SKM-1 (cell line): Measurements from ENCODE around the gene YRDC.

Experiments used
- DNase-seq: peaks from one replicate; lab custom pipeline; 2025; ENCODE audit not compliant: unreplicated experiment; lab: John Stamatoyannopoulos, UW

YRDC gene

GRCh38 chr1:37822906-37823815, 15.2 kb upstream of the YRDC start:
- DNase-seq, result no peak

- no peak for DNase-seq
Measured at GRCh38 chr1:37821481-37821880, 13.5 kb upstream of the YRDC start.

GRCh38 chr1:37817481-37817880, 9.5 kb upstream of the YRDC start:
- no peak for DNase-seq

DNA sequence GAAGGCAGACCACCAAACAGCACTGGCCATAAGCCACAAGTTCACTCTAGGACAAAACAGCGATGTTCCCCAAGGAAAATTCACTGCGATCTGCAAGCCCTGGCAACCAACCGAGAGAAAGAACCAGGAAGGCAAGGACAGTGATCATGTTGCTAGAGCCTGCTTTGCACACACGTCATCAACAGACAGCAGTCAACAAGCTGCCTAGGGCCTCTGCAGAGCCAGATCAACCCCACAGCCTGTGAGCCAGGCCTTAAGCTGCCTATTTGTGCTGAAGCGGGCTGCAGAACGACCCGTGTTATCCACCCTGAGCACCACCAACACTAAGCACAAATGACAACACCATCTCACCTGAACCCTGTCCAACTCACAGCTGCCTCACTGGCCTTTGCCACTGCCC, 6.2 kb upstream of the YRDC start:
- DNase-seq, result no peak

DNA sequence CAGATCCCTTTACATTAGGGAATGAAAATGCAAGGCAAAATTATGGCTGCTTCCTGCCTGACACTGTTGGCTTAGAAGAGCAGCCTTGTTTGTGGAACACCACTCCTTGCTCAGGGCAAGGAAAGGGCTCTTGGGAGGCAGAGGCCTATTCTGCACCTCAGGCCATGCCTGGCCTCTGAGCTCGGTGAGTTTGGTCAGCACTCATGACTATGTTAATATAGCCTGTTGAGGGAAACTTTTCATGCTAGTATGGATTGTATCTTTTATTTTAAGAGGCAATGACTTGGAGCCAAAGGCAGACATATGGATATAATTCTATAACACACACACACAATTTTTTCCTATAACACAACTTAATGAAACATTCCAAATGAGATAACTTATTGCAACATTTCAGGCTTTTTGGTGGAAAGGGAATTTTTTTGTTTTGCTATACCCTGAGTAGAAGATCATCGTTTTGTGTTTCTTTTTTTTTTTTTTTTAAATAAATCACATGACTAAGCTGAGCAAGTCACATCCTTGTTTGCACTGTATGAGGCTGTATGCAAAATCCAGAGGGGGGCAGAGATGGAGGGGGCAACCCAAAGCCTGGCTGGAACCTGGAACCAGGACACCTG, 5.6 kb upstream of the YRDC start:
- no peak for DNase-seq

DNA sequence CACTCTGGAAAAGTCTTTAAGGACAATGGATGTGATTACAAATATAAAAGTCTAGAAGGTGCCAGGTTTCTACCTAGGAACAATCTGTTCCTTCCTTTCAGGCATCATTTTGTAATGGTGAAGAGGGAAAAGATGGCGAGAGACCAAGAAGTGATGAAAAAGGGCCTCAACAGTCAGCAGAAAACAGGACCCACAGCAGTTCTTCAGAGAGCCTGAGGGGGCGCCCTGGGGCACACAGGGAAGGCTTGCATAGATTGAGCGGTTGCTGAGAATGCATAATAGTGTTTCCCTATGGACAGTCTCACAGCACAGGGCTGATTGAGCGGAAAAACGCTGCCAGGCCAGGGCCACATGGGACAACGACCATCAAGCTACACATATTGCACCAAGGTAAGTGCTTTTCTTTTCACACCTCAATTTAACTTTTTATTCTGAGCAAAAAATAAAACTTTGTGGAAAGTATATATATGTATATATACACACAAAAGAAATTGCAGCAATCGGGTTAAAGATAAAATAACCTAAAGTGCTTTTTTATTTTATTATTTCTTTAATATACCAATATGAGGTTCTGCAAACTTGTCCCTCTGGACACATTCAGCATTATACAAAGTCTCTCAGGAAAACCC, 3.1 kb upstream of the YRDC start:
- DNase-seq, result peak; percentile 75

- no peak for DNase-seq
Measured at GRCh38 chr1:37809942-37810341, 1.9 kb upstream of the YRDC start.

- DNase-seq, result no peak
Measured at GRCh38 chr1:37808369-37809319, 636 bp upstream of the YRDC start.

DNA sequence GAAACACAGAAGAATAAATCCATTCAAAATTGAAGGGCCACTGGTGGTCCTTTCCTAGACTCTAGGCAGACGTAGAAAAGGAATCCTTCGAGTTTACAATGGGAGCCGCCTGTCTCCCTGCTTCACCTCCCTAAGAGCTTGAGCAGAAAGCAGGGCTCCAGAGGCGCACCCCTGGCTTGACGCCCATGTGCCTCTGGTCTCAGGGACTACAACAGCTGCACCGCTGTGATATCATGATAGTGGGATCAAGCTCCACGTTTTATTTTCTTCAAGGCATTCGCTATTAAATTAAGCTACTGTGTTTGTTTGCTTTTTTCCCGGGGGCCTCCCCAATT, 821 bp downstream of the YRDC start:
- no peak for DNase-seq

- DNase-seq, result no peak
Measured at GRCh38 chr1:37802439-37802838, 5.6 kb downstream of the YRDC start.

GRCh38 chr1:37797750-37798345, 10.2 kb downstream of the YRDC start:
- no peak for DNase-seq

DNA sequence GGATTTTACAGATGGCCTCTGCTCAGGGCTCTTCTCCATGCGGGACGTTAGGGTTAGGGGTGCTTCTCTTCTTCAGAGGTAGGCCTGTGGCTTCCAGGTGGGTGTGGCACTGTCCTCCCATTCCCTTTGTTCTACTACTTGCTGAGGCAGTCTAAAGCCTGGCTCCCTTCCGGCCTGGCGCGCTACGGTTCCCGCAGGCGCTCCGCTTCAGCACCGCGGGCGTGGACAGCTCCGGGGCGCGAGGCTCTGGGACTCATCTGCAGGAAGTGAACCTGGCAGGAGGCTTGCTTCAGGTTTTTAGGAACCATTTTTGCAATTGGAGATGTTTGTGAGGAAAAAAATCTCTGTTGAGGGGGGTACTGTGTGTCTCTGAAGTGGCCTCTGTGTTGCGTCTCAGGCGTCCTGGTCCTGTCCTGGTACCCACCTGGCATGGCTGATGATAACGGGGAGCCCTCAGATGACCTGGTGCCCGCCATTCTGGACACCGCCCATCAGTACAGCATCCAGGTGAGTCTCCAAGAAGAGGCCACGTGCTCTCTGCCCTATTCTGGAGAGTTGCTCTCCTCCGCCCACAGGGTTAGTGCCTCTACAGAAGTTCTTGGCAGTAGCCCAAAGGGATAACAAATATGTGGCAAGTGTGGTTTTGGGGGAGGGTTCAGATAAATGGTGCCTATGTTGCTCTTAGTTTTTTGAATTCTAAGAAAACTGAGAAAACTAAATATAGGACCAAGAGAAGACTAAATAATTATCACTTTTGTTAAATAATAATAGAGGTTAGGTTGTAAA, 12.5 kb downstream of the YRDC start:
- no peak for DNase-seq

DNA sequence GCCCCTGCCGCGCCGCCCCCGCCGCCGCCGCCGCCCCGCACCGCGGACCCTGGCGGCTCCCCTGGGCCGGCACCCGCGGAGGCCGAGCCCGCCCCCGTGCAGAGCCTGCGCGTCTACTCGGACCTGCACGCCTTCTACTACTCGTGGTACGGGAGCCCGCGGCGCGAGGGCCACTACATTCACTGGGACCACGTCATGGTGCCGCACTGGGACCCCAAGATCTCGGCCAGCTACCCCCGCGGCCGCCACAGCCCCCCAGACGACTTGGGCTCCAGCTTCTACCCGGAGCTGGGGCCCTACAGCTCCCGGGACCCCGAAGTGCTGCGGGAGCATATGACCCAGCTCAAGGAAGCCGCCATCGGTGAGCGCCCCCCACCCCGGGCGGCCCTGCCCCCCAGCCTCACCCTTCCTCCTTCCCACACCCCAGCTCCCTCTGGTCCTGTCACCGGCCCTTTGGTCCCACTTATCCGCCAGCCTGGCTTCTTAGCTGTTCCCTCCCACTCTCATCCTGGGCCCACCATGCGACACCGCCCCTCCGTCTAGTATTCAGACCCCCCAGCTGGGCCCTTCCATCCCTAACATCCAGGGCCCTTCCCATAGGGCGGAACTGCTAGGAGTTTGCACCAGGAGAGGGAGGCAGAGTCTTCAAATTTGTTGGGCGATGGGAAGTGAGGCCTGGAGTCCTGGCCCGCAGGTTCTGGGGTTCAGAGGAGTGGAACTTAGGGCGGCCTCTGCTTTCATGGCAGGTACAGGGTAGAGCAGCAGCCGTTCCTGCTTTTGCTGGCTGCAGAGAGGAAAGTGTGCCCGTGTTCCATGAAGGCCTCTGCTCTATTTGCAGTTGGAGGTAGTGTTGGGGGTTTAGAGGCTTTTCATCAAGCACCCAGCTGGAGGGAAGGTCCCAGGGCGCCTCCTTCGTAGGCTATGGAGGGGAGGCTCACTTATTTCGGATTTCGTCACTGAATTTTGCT, 13.4 kb downstream of the YRDC start:
- no peak for DNase-seq

GRCh38 chr1:37793773-37794371, 14.1 kb downstream of the YRDC start, which contains the start of gene MANEAL:
Gene MANEAL (plus strand): TSS chr1:37793847. CDS start chr1:37794183, 336 bp downstream.
- no peak for DNase-seq

- DNase-seq, result no peak
Measured at GRCh38 chr1:37792943-37793686, 14.9 kb downstream of the YRDC start.

GRCh38 chr1:37782491-37782890, 25.5 kb downstream of the YRDC start:
- no peak for DNase-seq

DNA sequence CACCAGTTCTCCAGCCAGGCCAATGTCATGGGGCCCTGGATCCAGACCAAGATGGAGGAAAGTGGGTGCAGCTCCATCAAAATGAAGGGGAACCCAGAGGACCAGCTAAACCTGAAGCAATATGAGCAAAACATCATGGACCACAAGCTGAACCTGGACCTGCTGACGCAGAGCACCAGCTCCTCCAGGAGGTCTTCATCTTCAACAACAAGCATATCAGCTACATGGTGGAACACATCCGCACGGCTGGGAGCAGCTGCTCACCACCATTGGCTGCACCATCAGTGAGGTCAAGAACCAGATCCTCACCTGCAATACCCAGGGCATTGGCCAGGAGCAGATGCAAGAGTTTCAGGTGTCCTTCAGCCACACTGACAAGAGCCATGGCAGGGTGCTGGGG, 29.4 kb downstream of the YRDC start:
- DNase-seq, result no peak
